HG02970 (cell line): ENCODE measurements around the gene PLXNA3.

ENCODE experiments used
- ATAC-seq: cut with Tn5 transposase; IDR thresholded peaks from one replicate; pipeline ENCODE4 v1.9.1; 2021; ENCODE audit warnings: mild to moderate bottlenecking, moderate library complexity, moderate number of reproducible peaks; ENCODE audit not compliant: unreplicated experiment, low FRiP score

PLXNA3 gene

GRCh38 chrX:154473683-154474082 lies 15.6 kb downstream of the PLXNA3 start:
- no peak for ATAC-seq

- ATAC-seq, result no peak
Observed at GRCh38 chrX:154476821-154477220, 18.7 kb downstream of the PLXNA3 start.

GRCh38 chrX:154477891-154478477 lies 19.9 kb downstream of the PLXNA3 start:
- ATAC-seq, result no peak

DNA sequence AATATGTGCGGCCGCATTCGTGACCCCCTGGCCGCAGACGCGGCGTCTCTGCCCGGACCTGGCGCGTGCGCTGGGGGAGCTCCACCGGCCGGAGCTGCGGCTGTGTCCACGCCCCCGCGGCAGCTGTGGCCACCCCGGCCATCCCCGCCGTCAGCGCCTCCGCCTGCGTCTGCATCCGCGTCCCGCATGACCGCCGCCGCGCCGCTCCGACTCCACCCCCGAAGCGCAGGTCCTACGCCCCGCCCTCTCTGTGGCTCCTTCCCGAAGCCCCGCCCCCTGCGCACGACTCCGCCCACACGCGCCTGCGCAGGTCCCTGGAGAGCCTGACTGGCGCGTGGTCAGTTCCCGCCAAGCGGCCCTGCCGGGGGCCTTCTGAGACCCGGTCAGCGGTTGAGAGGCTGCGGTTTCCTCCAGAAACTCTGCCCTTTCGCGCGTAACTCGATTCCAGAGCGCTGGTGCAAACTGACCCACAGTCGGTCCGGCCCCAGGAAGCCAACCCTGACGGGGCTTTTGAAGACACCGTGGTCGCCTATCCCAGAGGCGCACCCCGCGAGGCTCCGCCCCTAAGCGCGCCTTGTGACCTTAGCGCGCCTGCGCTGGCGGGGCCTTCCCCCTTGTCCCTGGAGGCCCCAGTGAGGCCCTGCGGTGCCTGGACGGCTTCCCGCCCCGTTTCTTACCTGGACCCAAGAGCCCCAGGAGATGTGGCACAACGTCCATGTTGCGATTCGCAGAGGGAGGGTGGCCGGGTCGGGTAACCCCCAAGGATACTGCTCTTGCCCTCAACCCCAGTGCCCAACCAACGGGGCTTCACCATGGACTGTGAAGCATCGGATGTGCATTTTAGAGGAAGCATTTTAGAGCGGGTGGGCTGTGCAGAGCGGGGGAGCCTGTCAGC lies 20.9 kb downstream of the PLXNA3 start, which contains the start of gene LAGE3:
Gene LAGE3 (minus strand): TSS at position 554 of the 895 bp plus-strand sequence. CDS start 366 bp downstream, at position 188.
- ATAC-seq, result peak; percentile 74

- ATAC-seq, result no peak
Observed at GRCh38 chrX:154481195-154481594, 23.1 kb downstream of the PLXNA3 start.

DNA sequence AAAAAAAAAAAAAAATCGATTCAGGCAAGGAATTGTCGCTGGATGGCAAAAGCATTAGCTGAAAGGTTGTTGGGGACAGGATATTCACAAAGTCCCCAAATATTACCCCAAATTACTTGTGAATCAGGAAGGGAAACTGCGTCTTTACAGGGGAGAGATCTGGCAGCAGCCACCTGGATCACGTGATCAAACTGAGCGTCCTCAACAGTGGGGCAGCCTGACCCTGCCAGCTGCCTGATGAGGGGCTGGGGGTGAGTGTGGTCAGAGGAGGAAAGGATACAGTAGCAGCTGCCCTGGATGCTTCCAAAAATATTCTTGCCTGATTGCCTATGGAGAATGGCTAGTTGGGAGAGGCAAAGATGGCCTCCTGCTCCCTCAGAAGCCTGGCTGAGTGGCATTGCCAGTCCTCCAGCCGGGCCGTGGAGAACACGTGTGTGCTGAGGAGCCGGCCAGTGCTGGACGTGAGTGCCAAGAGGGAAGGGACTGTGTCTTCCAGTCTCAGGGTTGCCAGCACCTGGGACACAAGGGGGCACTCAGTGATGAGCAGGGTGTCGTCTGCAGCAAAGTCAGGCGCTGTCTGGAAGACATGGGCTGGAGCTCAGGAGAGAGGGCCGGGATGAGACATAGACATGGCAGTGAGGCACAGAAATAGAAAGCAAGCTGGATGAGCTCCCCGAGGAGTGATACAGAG lies 24.0 kb downstream of the PLXNA3 start:
- ATAC-seq, result no peak

- no peak for ATAC-seq
Observed at GRCh38 chrX:154482786-154483185, 24.7 kb downstream of the PLXNA3 start.

GRCh38 chrX:154483325-154483724 lies 25.2 kb downstream of the PLXNA3 start:
- ATAC-seq, result no peak

GRCh38 chrX:154484255-154485149 lies 26.4 kb downstream of the PLXNA3 start:
- ATAC-seq, result no peak

DNA sequence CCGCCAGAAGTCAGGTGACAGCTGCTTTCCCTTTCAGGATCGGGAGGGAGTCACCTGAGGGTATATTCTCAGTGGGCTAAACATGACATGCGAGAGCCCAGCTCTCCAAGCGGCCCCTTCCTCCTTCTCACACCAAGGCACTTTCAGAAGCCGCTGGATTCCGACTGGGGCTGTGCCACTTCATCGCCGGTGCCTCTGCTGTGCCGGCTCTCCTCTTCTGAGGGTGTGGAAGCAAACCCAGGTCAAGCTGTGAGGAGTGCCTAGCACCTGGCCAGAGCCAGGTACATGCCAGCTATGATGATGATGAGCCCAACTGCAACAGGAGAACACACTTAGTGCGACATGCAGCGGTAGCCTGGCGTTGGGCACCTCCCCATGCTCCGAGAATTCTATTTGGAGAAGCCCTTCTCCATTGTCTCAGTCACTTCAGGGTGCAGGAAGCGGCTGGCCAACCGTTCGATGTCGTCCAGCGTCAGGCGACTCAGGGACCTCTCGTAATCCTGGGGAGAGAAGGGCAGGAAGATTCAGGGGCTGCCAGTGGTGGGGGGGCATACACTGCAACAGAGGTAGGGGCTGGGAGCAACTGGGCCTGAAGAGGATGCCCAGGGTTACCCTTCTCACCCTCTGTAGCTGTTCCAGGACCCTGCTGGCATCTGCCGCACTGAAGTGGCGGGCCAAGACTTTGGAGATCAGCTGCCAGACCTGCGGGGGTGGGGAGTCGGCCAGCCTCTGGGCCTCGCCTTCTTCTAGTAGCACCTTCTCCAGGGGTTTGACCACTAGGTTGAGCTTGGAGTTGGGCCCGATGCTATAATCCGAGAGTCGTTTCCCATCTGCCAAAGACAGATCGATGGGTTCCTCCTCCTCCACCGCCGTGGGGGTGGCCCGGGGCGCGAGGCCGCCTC lies 27.3 kb downstream of the PLXNA3 start:
- ATAC-seq, result no peak

- no peak for ATAC-seq
Observed at GRCh38 chrX:154486052-154486395, 27.9 kb downstream of the PLXNA3 start.

GRCh38 chrX:154486396-154487207 lies 28.5 kb downstream of the PLXNA3 start, which contains the start of gene UBL4A:
UBL4A (minus strand) TSS chrX:154486615; CDS start chrX:154486584, 31 bp downstream.
- no peak for ATAC-seq

DNA sequence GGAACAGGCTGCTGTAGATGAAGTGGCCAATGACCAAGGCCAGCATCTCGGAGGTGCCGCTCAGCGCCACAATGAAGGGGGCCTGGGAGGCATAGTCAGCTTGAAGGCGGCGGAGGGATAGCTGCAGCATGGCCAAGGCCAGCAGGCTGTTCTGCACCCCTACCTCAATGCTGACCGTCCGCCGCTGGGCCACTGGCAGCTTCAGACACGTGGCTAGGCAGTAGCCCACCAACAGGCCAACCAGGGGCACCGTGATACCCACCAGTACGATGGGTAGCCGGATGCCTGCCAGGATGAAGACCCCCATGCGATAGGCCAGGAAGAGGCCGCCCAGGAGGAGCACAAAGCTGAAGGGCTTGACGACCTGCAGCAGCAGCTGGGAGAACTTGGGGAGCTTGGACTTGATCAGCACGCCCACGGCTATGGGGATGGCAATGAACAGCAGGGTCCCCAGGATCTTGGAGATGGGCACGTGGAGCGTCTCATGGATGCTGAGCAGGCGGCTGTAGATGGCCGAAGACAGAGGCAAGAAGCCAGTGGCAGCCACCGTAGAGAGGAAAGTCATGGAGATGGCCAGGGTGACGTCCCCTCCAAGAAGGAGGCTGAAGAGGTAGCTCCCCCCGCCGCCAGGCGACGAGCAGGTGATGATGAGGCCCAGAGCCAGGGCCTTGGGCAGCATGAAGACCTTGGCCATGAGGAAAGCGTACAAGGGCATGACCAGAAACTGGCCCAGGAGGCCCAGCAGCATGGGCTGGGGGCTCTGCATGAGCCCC lies 29.6 kb downstream of the PLXNA3 start:
- ATAC-seq, result no peak

DNA sequence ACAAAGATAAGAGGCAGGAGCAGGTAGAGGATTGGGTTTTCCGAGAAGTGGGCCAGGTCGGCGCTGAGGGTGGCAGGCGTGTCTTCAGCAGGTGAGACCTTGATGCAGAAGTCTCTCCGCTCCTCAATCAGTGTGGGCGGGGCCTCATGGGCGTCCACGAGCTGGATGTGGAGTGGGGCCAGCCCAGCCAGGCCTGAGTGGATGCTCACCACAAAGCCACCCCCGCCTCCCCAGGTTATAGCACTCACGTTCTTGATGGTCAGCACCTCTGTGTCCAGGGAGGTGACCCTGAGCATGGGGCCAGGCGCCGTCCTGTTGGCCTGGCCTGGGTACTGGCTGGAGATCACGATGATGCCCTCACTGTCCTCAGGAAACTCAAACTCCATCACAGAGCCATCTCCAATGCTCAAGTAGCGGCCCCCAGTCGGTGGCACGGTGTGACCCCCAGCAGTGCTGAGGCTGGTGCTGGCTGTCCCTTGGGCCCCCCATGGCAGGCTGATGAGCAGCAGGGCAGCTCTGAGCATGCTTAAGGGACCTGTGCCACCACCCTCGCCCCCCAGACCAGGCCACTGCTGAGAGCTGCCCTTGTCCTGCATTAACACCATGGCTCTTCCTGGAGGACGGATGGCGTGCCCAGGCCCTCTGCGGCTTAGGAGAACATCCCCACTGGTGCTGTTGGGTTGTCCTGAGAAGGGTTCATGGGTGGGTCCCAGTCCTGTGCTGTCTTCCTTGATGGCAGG lies 30.4 kb downstream of the PLXNA3 start:
- ATAC-seq, result no peak

GRCh38 chrX:154489182-154489581 lies 31.1 kb downstream of the PLXNA3 start:
- ATAC-seq, result no peak

DNA sequence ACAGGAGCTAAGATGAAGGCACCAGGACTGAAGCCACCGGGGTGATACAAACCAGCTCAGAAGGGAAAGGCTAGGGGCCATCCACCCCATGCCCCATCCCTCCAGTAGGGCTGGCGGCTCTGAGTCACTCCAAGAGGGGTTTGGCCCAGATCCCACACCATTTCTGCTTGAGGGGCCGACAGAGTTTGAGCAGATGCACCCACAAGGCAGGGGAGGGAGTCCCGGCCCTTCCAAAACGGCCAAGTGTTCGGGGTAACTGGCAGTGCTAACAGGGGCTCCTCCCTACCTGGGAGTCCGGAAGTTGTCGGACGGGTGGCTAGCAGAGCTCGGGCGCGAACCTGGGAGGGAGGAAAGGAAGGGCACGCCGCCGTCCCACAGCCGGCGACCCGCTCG lies 31.9 kb downstream of the PLXNA3 start:
- peak; percentile 14 for ATAC-seq
